ENCODE data around the gene SLC8A1. TPM values are rescaled to one million over a fixed set of nuclear protein-coding genes. Genes with fewer than 3 reads are reported as not detected.
A peak's percentile ranks its signal among the peaks of the same experiment; 100 is the strongest.

Gene SLC8A1
- polyA plus RNA-seq, 3 donors, result 16.9 to 18.2 (median 18.0) TPM

DNA sequence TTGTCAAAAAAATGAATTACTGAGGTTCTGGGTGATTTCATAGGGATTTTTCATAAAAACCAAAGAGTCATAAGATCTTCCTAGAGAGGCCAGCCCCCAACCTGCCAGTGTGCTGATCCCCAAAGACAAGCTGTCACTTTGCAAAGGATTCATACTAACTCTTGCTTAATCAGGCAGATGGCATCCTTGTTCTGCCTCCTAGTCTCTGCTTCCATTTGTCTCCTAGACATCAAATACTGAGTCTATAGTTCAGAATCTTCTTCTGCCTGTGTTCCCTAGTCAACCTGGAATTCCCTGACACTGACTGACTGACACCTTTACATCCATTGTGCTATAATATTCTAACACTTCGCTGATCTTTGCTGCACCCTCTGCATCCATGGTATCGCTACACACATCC lies 84.9 kb downstream of the SLC8A1 start:
- H3K27me3 ChIP-seq (ENCODE audit: control insufficient read depth in 2 of 2, insufficient read depth in 2 of 2, low read length in 2 of 2), result no peaks in the 10 kb centered on the region
- no peaks in the 10 kb centered on the region for H3K9me3 ChIP-seq (replicated peaks in 1 of 2; ENCODE audit: control insufficient read depth in 1 of 2, insufficient read depth in 1 of 2, low read length in 2 of 2)
- H3K4me3 ChIP-seq (replicated peaks in 1 of 3; ENCODE audit: low read depth in 2 of 3, low read length in 3 of 3), result no peak overlapping the region
- no peak overlapping the region for H3K9ac ChIP-seq (ENCODE audit: insufficient read depth, low read length, poor library complexity, severe bottlenecking)
- TF ChIP-seq, protein P1, sequence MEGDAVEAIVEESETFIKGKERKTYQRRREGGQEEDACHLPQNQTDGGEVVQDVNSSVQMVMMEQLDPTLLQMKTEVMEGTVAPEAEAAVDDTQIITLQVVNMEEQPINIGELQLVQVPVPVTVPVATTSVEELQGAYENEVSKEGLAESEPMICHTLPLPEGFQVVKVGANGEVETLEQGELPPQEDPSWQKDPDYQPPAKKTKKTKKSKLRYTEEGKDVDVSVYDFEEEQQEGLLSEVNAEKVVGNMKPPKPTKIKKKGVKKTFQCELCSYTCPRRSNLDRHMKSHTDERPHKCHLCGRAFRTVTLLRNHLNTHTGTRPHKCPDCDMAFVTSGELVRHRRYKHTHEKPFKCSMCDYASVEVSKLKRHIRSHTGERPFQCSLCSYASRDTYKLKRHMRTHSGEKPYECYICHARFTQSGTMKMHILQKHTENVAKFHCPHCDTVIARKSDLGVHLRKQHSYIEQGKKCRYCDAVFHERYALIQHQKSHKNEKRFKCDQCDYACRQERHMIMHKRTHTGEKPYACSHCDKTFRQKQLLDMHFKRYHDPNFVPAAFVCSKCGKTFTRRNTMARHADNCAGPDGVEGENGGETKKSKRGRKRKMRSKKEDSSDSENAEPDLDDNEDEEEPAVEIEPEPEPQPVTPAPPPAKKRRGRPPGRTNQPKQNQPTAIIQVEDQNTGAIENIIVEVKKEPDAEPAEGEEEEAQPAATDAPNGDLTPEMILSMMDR (IDR thresholded peaks at IDR 0.05), result no peak
- Mint-ChIP-seq H3K27ac (no peak overlapping the region), H3K36me3 (peaks cover 14 to 25% of the 10 kb centered on the region in 2 donors), H3K4me1 (peaks cover 26% of the 10 kb centered on the region), H3K9me3 (peaks cover 0 to 3% (median 0%) of the 10 kb centered on the region in 7 donors), H3K27me3 (ENCODE audit: low read depth in 3 of 3) (no peaks in the 10 kb centered on the region), H3K4me3 (no peak overlapping the region)
- peaks cover 6 to 17% of the 10 kb centered on the region in 2 donors for H3K4me1 ChIP-seq (ENCODE audit: control insufficient read depth in 1 of 2, insufficient read depth in 2 of 2, low read length in 2 of 2)
- H3K36me3 ChIP-seq (replicated peaks in 1 of 2; ENCODE audit: control insufficient read depth in 1 of 2, insufficient read depth in 2 of 2, low read length in 2 of 2), result peaks cover 0 to 11% of the 10 kb centered on the region in 2 donors
- intact Hi-C loops (cut with micrococcal nuclease), result no loop called here
- no peak for DNase-seq
- H4K20me1 ChIP-seq (ENCODE audit: insufficient read depth, low read length), result peaks cover 92% of the 10 kb centered on the region
- WGBS (ENCODE audit: insufficient coverage), result no CpG with 5 or more reads among the region's 2 CpGs
- H3K79me2 ChIP-seq (ENCODE audit: insufficient read depth, low read length), result peaks cover 78% of the 10 kb centered on the region
- H3K4me2 ChIP-seq (replicated peaks; ENCODE audit: extremely low read depth, low read length, poor library complexity, severe bottlenecking), result no peak overlapping the region
- H2AFZ ChIP-seq (ENCODE audit: insufficient read depth, low read depth, low read length, poor library complexity, severe bottlenecking), result no peak overlapping the region
- H3K27ac ChIP-seq (ENCODE audit: low read depth in 1 of 2, low read length in 2 of 2), result no peak overlapping the region

DNA sequence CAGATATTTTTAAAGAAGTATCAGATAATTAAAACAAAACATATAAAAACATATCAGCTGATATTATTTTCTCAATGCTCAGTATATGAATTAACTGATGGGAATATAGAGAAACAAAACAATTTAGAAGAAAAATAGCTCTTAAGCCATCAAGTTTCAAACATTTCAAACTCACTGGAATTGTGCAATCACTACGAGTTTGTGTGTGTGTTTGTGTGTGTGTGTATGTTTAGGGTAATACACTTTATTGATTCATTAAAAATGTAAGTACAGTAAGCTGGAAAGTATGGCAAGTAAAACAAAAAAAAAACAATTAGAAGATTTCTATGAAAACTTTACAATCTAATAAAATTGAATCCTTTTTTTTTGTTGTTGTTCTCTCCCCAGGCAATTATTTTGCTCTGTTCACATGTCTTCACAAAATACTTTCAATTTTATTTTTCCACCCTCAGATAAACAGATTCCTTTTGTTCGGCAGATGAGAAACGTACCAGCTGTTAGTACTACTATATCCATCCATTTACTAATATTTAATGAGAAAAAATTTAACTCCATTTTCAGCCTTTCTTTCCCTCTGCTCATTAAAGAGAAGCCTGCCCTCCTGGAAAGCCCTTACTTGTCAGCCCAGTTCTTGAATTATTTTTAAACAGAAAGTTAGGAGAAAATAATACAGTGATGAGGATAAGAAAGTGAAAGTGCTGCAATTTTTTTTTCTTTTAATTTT lies 87.6 kb downstream of the SLC8A1 start:
- Mint-ChIP-seq H3K27me3 (ENCODE audit: low read depth in 3 of 3) (no peaks in the 10 kb centered on the region), H3K36me3 (peaks cover 7 to 20% of the 10 kb centered on the region in 2 donors), H3K4me1 (peaks cover 22% of the 10 kb centered on the region), H3K9me3 (peaks cover 0 to 2% (median 0%) of the 10 kb centered on the region in 7 donors), H3K27ac (peak overlapping the region; percentile 50 to 90 (median 65)), H3K4me3 (peak overlapping the region; percentile 54 to 68)
- Histone ChIP-seq H3K4me2 (replicated peaks; ENCODE audit: extremely low read depth, low read length, poor library complexity, severe bottlenecking) (peak overlapping the region; percentile 62), H3K9me3 (replicated peaks in 1 of 2; ENCODE audit: control insufficient read depth in 1 of 2, insufficient read depth in 1 of 2, low read length in 2 of 2) (no peaks in the 10 kb centered on the region), H3K79me2 (ENCODE audit: insufficient read depth, low read length) (peaks cover 89% of the 10 kb centered on the region), H3K36me3 (replicated peaks in 1 of 2; ENCODE audit: control insufficient read depth in 1 of 2, insufficient read depth in 2 of 2, low read length in 2 of 2) (peaks cover 0 to 8% of the 10 kb centered on the region in 2 donors), H3K27me3 (ENCODE audit: control insufficient read depth in 2 of 2, insufficient read depth in 2 of 2, low read length in 2 of 2) (no peaks in the 10 kb centered on the region), H3K27ac (ENCODE audit: low read depth in 1 of 2, low read length in 2 of 2) (peak overlapping the region in 1 of 2 donors; percentile 65), H3K4me3 (replicated peaks in 1 of 3; ENCODE audit: low read depth in 2 of 3, low read length in 3 of 3) (peak overlapping the region; percentile 0 to 59 (median 41)), H3K9ac (ENCODE audit: insufficient read depth, low read length, poor library complexity, severe bottlenecking) (peak overlapping the region; percentile 43), H2AFZ (ENCODE audit: insufficient read depth, low read depth, low read length, poor library complexity, severe bottlenecking) (no peak overlapping the region), H3K4me1 (ENCODE audit: control insufficient read depth in 1 of 2, insufficient read depth in 2 of 2, low read length in 2 of 2) (peaks cover 6 to 17% of the 10 kb centered on the region in 2 donors), H4K20me1 (ENCODE audit: insufficient read depth, low read length) (peaks cover 95% of the 10 kb centered on the region)
- peak in 1 of 3 donors; percentile 9 for DNase-seq
- TF ChIP-seq, protein P1 (IDR thresholded peaks at IDR 0.05), result no peak
- intact Hi-C loops (cut with micrococcal nuclease), result no loop called here
- WGBS (ENCODE audit: insufficient coverage), result no CpG with 5 or more reads among the region's 3 CpGs

Measured in CD14-positive monocyte (primary cell).